Body of pancreas (tissue), 4 donors: Measurements from ENCODE around the gene IGSF3. TPM values are rescaled to one million over a fixed set of nuclear protein-coding genes. Genes with fewer than 3 reads are reported as not detected.

Experiments used
- ATAC-seq: fragments of 150-250 bp; one replicate; pipeline ENCODE4 v1.9.1; 2016
- DNase-seq, 4 donors: peaks; one replicate each; pipeline ENCODE4 v3.0.0-alpha.2; 2019
- H3K27ac ChIP-seq, 4 donors: fragments of 200-600 bp; sonication (generic); 1 replicate in 3 of 4; 2 replicates in 1 of 4; pipeline versions ENCODE4 v1.5.1 to v1.6.1; 2016 to 2019; ENCODE audit warnings: mild to moderate bottlenecking in 1 of 4, mixed read lengths in 1 of 4, moderate library complexity in 1 of 4
- H3K27me3 ChIP-seq, 2 donors: fragments of 200-600 bp; sonication (generic); one replicate each; pipeline ENCODE4 v1.6.0; 2016; ENCODE audit warnings: mild to moderate bottlenecking in 1 of 2
- H3K36me3 ChIP-seq, 2 donors: fragments of 200-600 bp; sonication (generic); replicated peaks in 1 of 2; 2 replicates each; pipeline ENCODE4 v1.5.1; 2016; ENCODE audit warnings: low read depth in 2 of 2; ENCODE audit not compliant: insufficient read depth in 1 of 2
- H3K4me1 ChIP-seq: fragments of 200-600 bp; sonication (generic); one replicate; pipeline ENCODE4 v1.6.0; 2016
- H3K4me3 ChIP-seq, 2 donors: fragments of 200-600 bp; sonication (generic); 1 replicate in 1 of 2; 2 replicates in 1 of 2; pipeline ENCODE4 v1.5.1; 2016 to 2019
- H3K9me3 ChIP-seq, 3 donors: fragments of 200-600 bp; sonication (generic); 1 replicate in 2 of 3; 2 replicates in 1 of 3; pipeline ENCODE4 v1.5.1; 2016
- CTCF ChIP-seq, 7 experiments: fragments of 450-650 bp in 4 of 7; fragments of 200-600 bp in 3 of 7; sonication (generic) in 3 of 7; IDR thresholded peaks; one replicate each; pipeline ENCODE4 v1.5.1; 2016 to 2019; ENCODE audit warnings: antibody characterized with exemption in 7 of 7
- POLR2A ChIP-seq, 3 donors: fragments of 450-650 bp; IDR thresholded peaks; one replicate each; pipeline ENCODE4 v1.6.1; 2016; ENCODE audit warnings: antibody characterized with exemption in 3 of 3, mild to moderate bottlenecking in 2 of 3
- WGBS, 2 donors: methylation state at CpG; one replicate each; pipeline ENCODE4 v1.1.5; 2017; 5-methylcytosine and 5-hydroxymethylcytosine counted together
- intact Hi-C: fragments of 100-400 bp; cut with DNase I; formaldehyde crosslinking; loops from one replicate; pipeline ENCODE4 v1.15.1; 2023
- total RNA-seq, 2 donors: library from RNA; depleted of rRNA; stranded (reverse); fragments of >200 nt; gene quantifications; one replicate each; pipeline ENCODE4 v1.1.0, GENCODE V29; 2016

IGSF3 gene
- total RNA-seq, 2 donors from 2014 or later: 4.6 to 5.2 TPM

- H3K27ac ChIP-seq: no peak overlapping the region
- TF ChIP-seq CTCF (IDR thresholded peaks at IDR 0.05): no peak
- no peak for TF ChIP-seq POLR2A (IDR thresholded peaks at IDR 0.05)
- no peaks in the 10 kb centered on the region for H3K27me3 ChIP-seq
- 82 to 83% methylated on average over 4 of the region's 4 CpGs for WGBS, 2 donors
- intact Hi-C loops: no loop called here
- H3K4me1 ChIP-seq: peaks cover 4% of the 10 kb centered on the region
- DNase-seq (no peak), ATAC-seq (no peak)
- no peaks in the 10 kb centered on the region for H3K9me3 ChIP-seq
- H3K4me3 ChIP-seq: no peak overlapping the region
- H3K36me3 ChIP-seq: no peaks in the 10 kb centered on the region
These were observed 110.1 kb downstream of the IGSF3 start for GRCh38 chr1:116557323-116557878.

DNA sequence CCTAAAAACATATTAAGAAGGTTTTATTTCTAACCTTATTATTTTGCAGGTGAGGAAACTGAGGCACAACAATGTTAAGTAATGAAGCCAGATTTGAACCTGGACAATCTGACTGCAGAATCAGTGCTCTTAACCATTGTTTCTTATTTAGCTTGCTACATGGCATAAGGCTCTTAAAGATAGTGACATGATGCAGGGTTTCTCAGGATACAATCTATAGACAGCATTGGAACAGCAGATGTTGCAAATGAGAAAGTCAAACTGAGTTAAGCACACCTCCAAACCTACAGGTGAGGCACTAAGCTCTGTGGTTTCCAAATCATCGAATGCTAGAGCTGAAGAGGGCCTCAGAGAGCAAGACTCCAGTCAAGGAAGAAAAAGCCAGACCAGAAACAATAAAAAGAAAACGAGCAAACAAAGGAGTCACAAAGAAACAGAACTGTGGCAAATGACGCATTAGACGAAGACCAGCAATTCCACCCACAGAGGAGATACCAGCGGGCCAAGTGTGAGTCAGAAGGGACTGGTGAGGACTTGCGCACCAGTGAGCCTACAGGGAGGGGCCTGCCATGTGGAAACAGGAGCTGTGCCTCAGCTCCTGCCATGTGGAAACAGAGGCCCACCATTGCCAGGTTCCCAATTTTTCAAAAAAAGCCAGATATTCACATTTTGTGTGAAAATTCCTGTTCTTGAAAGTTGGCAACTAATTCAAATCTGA lies 111.1 kb downstream of the IGSF3 start:
- Histone ChIP-seq H3K27ac (peak overlapping the region in 1 of 4 donors; percentile 53), H3K9me3 (no peaks in the 10 kb centered on the region), H3K36me3 (no peaks in the 10 kb centered on the region), H3K4me1 (peaks cover 4% of the 10 kb centered on the region), H3K27me3 (no peaks in the 10 kb centered on the region), H3K4me3 (no peak overlapping the region)
- intact Hi-C loops: no loop called here
- WGBS, 2 donors: 64 to 86% methylated on average over 6 of the region's 6 CpGs
- peak in 1 of 4 donors; percentile 63 for DNase-seq
- ATAC-seq: no peak
- TF ChIP-seq CTCF (IDR thresholded peaks at IDR 0.05) (no peak), POLR2A (IDR thresholded peaks at IDR 0.05) (no peak)

GRCh38 chr1:116554924-116555323 lies 112.6 kb downstream of the IGSF3 start:
- DNase-seq (no peak), ATAC-seq (no peak)
- WGBS, 2 donors: 77 to 82% methylated on average over 2 of the region's 2 CpGs
- H3K9me3 ChIP-seq: no peaks in the 10 kb centered on the region
- TF ChIP-seq POLR2A (IDR thresholded peaks at IDR 0.05) (no peak), CTCF (IDR thresholded peaks at IDR 0.05) (no peak)
- peaks cover 4% of the 10 kb centered on the region for H3K4me1 ChIP-seq
- intact Hi-C loops: no loop called here
- H3K27ac ChIP-seq: no peak overlapping the region
- H3K36me3 ChIP-seq: no peaks in the 10 kb centered on the region
- H3K4me3 ChIP-seq: no peak overlapping the region
- no peaks in the 10 kb centered on the region for H3K27me3 ChIP-seq

- H3K4me1 ChIP-seq: peaks cover 4% of the 10 kb centered on the region
- no peaks in the 10 kb centered on the region for H3K9me3 ChIP-seq
- ATAC-seq (no peak), DNase-seq (no peak)
- H3K36me3 ChIP-seq: no peaks in the 10 kb centered on the region
- intact Hi-C loops: no loop called here
- H3K27me3 ChIP-seq: no peaks in the 10 kb centered on the region
- WGBS, 2 donors: 88 to 100% methylated on average over 1 of the region's 1 CpG
- no peak overlapping the region for H3K4me3 ChIP-seq
- TF ChIP-seq CTCF (IDR thresholded peaks at IDR 0.05) (no peak), POLR2A (IDR thresholded peaks at IDR 0.05) (no peak)
- no peak overlapping the region for H3K27ac ChIP-seq
These were observed 114.0 kb downstream of the IGSF3 start for GRCh38 chr1:116553386-116554115.
